K562 (cell line): ENCODE results near the gene ST6GALNAC6. TPM values are rescaled to one million over a fixed set of nuclear protein-coding genes. Genes with fewer than 3 reads are reported as not detected.
A peak's percentile ranks its signal among the peaks of the same experiment; 100 is the strongest.

Experiments used
- BCLAF1 ChIP-seq, 2 experiments: fragments of 450-650 bp in 1 of 2; IDR thresholded peaks; 2 replicates each; pipeline ENCODE4 v1.6.1; 2011 to 2017; ENCODE audit warnings: low read depth in 2 of 2, antibody characterized with exemption in 1 of 2, borderline replicate concordance in 1 of 2, low read length in 1 of 2, mild to moderate bottlenecking in 1 of 2, mixed read lengths in 1 of 2; ENCODE audit not compliant: control insufficient read depth in 1 of 2
- CGGBP1 ChIP-seq: fragments of 250-450 bp; sonication (Bioruptor Pico); IDR thresholded peaks from 2 replicates; pipeline ENCODE4 v1.9.0; 2021; ENCODE audit warnings: mild to moderate bottlenecking
- DIDO1 ChIP-seq: fragments of 450-650 bp; IDR thresholded peaks from 2 replicates; pipeline ENCODE4 v1.6.1; 2016; ENCODE audit warnings: low read depth, missing biosample characterization, missing genetic modification characterization
- HLTF ChIP-seq: fragments of 450-650 bp; IDR thresholded peaks from 2 replicates; pipeline ENCODE4 v1.6.1; 2016
- MBD2 ChIP-seq: sonication (generic); IDR thresholded peaks from 2 replicates; pipeline ENCODE4 v1.6.1; 2016; ENCODE audit warnings: low read depth, borderline replicate concordance
- MEF2D ChIP-seq: conservative IDR thresholded peaks from 2 replicates; pipeline ENCODE4 v1.6.1; 2016; ENCODE audit warnings: low read depth, missing genetic modification characterization, missing compliant biosample characterization
- NBN ChIP-seq: fragments of 450-650 bp; IDR thresholded peaks from 2 replicates; pipeline ENCODE4 v1.6.1; 2016; ENCODE audit warnings: low read depth, mild to moderate bottlenecking
- NR4A1 ChIP-seq, 2 experiments: fragments of 250-450 bp in 1 of 2; fragments of 450-650 bp in 1 of 2; sonication (Bioruptor Pico) in 1 of 2; IDR thresholded peaks; 2 replicates each; pipeline versions ENCODE4 v1.4.0 to v1.6.1; 2016 to 2020; ENCODE audit warnings: mild to moderate bottlenecking in 2 of 2, missing compliant biosample characterization in 1 of 2, missing genetic modification characterization in 1 of 2, moderate library complexity in 1 of 2
- RAD21 ChIP-seq, 2 experiments: fragments of 250-450 bp in 1 of 2; fragments of 450-650 bp in 1 of 2; sonication (Bioruptor Pico) in 1 of 2; formaldehyde crosslinking in 1 of 2; IDR thresholded peaks in 1 of 2; conservative IDR thresholded peaks in 1 of 2; 2 replicates each; pipeline versions ENCODE4 v1.4.0 to v1.8.0; 2020 to 2022; ENCODE audit warnings: mild to moderate bottlenecking in 2 of 2, moderate library complexity in 1 of 2
- SIX5 ChIP-seq, 2 experiments: IDR thresholded peaks; 2 replicates each; pipeline ENCODE4 v1.6.1; 2011; ENCODE audit warnings: low read length in 2 of 2, borderline replicate concordance in 1 of 2, low read depth in 1 of 2, mild to moderate bottlenecking in 1 of 2, moderate library complexity in 1 of 2; ENCODE audit not compliant: insufficient read depth in 1 of 2
- SMC3 ChIP-seq: conservative IDR thresholded peaks from 2 replicates; pipeline ENCODE4 v1.6.1; 2011; ENCODE audit warnings: low read depth, low read length, improper control_type of control experiment; ENCODE audit not compliant: insufficient read depth
- TCF15 ChIP-seq: fragments of 250-450 bp; sonication (Bioruptor Pico); IDR thresholded peaks from 2 replicates; pipeline ENCODE4 v1.8.0; 2022; ENCODE audit warnings: moderate library complexity, mild to moderate bottlenecking, inconsistent platforms
- TFAP4 ChIP-seq: sonication (generic); formaldehyde crosslinking; IDR thresholded peaks from 2 replicates; pipeline ENCODE4 v1.8.0; 2022; ENCODE audit warnings: missing genetic modification reagents, mild to moderate bottlenecking, moderate library complexity, borderline replicate concordance
- TGIF2 ChIP-seq: sonication (generic); formaldehyde crosslinking; IDR thresholded peaks from 2 replicates; pipeline ENCODE4 v1.8.1; 2022; ENCODE audit warnings: mild to moderate bottlenecking, missing genetic modification reagents, moderate library complexity
- ZNF146 ChIP-seq: IDR thresholded peaks from one replicate; pipeline ENCODE4 v1.6.1; 2018; ENCODE audit warnings: missing compliant biosample characterization; ENCODE audit not compliant: unreplicated experiment
- ZNF212 ChIP-seq: fragments of 450-650 bp; formaldehyde crosslinking; IDR thresholded peaks from 2 replicates; pipeline ENCODE4 v1.4.0; 2020; ENCODE audit warnings: mild to moderate bottlenecking
- ZNF445 ChIP-seq: fragments of 250-450 bp; sonication (Bioruptor Pico); IDR thresholded peaks from 2 replicates; pipeline ENCODE4 v1.4.0; 2020; ENCODE audit warnings: low read depth, mild to moderate bottlenecking, moderate library complexity
- ZNF740 ChIP-seq, 3 experiments: fragments of 200-800 bp in 1 of 3; sonication (Bioruptor generic) in 1 of 3; sonication (generic) in 1 of 3; formaldehyde crosslinking in 1 of 3; IDR thresholded peaks; 2 replicates each; pipeline versions ENCODE4 v1.6.1 to v1.8.0; 2016 to 2022; ENCODE audit warnings: mild to moderate bottlenecking in 2 of 3, missing compliant biosample characterization in 2 of 3, missing genetic modification characterization in 2 of 3, missing genetic modification reagents in 1 of 3
- ZNF778 ChIP-seq: fragments of 450-650 bp; formaldehyde crosslinking; IDR thresholded peaks from 2 replicates; pipeline ENCODE4 v1.4.0; 2020; ENCODE audit warnings: mild to moderate bottlenecking, moderate library complexity
- ZNF785 ChIP-seq: fragments of 250-450 bp; sonication (Bioruptor Pico); IDR thresholded peaks from 2 replicates; pipeline ENCODE4 v1.4.0; 2020; ENCODE audit warnings: mild to moderate bottlenecking
- polyA plus RNA-seq, 8 experiments: library from polyadenylated mRNA; depleted of rRNA in 4 of 8; stranded (reverse) in 5 of 8; unstranded in 3 of 8; fragments of >200 nt; fragmentation: Nextera tagmentation in 2 of 8; fragmentation: Illumina TruSeq in 1 of 8; extraction: Ambion mirVana in 2 of 8; extraction: Trizol in 1 of 8; gene quantifications; 2 replicates each; pipeline versions ENCODE4 v1.2.1 to v1.2.3, GENCODE V29; 2011 to 2014; ENCODE audit warnings: inconsistent platforms in 1 of 8, missing spikeins in 1 of 8
- total RNA-seq, 7 experiments: library from RNA; depleted of rRNA in 6 of 7; stranded (reverse); fragments of >200 nt in 6 of 7; fragmentation: Illumina TruSeq in 2 of 7; extraction: Trizol in 2 of 7; gene quantifications; 2 replicates each; pipeline versions ENCODE4 v1.2.1 to v1.2.3, GENCODE V29; 2011 to 2021; ENCODE audit warnings: low replicate concordance in 1 of 7

ST6GALNAC6 gene
- total and polyA plus RNA-seq, 9 of the 15 experiments (the other 6 are each of a cell fraction or from before 2014, with no cell fraction given): 0.13 to 23.0 (median 14.5) TPM

GRCh38 chr9:127869310-127870152 is 29.9 kb downstream of the ST6GALNAC6 start (continued):
- TF ChIP-seq ZNF740 (CRISPR knock-in tag; IDR thresholded peaks at IDR 0.05) (0 out of 2 replicates have a peak, but pooled peaks have one; percentile 27), ZNF740 (tag; IDR thresholded peaks at IDR 0.05) (no peak), HLTF (peak; percentile 20; the same call in 1 of the 2 replicates), RAD21 (CRISPR knock-in tag; conservative IDR thresholded peaks at IDR 0.05 in 1 of 2, IDR thresholded peaks at IDR 0.05 in 1 of 2) (peak; percentile 97 to 98), ZNF146 (CRISPR knock-in tag) (no peak), ZNF212 (no peak), ZNF445 (CRISPR knock-in tag) (no peak), MBD2 (no peak), NR4A1 (CRISPR knock-in tag; IDR thresholded peaks at IDR 0.05) (no peak), NR4A1 (tag; IDR thresholded peaks at IDR 0.05) (no peak), DIDO1 (tag) (no peak), MEF2D (tag) (no peak), TGIF2 (CRISPR knock-in tag) (no peak), ZNF785 (CRISPR knock-in tag) (no peak), NBN (0 out of 2 replicates have a peak, but pooled peaks have one; percentile 38), TCF15 (CRISPR knock-in tag) (no peak), CGGBP1 (CRISPR knock-in tag) (0 out of 2 replicates have a peak, but pooled peaks have one; percentile 33), SMC3 (peak; percentile 98), BCLAF1 (IDR thresholded peaks at IDR 0.05; ENCODE audit: borderline replicate concordance in 1 of 2, control insufficient read depth in 1 of 2, low read depth in 2 of 2, low read length in 1 of 2) (no peak), SIX5 (IDR thresholded peaks at IDR 0.05; ENCODE audit: borderline replicate concordance in 1 of 2, insufficient read depth in 1 of 2, low read depth in 1 of 2, low read length in 2 of 2) (no peak), TFAP4 (CRISPR knock-in tag) (peak; percentile 88), ZNF778 (CRISPR knock-in tag) (no peak)
